ENCODE data around the gene UCN2. TPM values are rescaled to one million over a fixed set of nuclear protein-coding genes. Genes with fewer than 3 reads are reported as not detected.

Gene UCN2
- total RNA-seq, 4 donors from 2014 or later, result 2.6 to 5.3 (median 3.4) TPM

GRCh38 chr3:48573973-48574585 is 10.5 kb upstream of the UCN2 start:
- intact Hi-C loops (cut with DNase I), result no loop called here
- DNase-seq, result no peak
- 88 to 95% methylated on average over 3 to 6 of the region's 10 CpGs for WGBS, 2 donors
- H3K27ac ChIP-seq, result no peak overlapping the region
- H3K9me3 ChIP-seq, result no peaks in the 10 kb centered on the region
- peaks cover 0 to 5% (median 0%) of the 10 kb centered on the region in 3 donors for H3K4me1 ChIP-seq
- H3K27me3 ChIP-seq, result no peaks in the 10 kb centered on the region
- TF ChIP-seq POLR2A (IDR thresholded peaks at IDR 0.05), result no peak
- TF ChIP-seq, protein P1, sequence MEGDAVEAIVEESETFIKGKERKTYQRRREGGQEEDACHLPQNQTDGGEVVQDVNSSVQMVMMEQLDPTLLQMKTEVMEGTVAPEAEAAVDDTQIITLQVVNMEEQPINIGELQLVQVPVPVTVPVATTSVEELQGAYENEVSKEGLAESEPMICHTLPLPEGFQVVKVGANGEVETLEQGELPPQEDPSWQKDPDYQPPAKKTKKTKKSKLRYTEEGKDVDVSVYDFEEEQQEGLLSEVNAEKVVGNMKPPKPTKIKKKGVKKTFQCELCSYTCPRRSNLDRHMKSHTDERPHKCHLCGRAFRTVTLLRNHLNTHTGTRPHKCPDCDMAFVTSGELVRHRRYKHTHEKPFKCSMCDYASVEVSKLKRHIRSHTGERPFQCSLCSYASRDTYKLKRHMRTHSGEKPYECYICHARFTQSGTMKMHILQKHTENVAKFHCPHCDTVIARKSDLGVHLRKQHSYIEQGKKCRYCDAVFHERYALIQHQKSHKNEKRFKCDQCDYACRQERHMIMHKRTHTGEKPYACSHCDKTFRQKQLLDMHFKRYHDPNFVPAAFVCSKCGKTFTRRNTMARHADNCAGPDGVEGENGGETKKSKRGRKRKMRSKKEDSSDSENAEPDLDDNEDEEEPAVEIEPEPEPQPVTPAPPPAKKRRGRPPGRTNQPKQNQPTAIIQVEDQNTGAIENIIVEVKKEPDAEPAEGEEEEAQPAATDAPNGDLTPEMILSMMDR (IDR thresholded peaks at IDR 0.05), result no peak
- peaks cover 0 to 95% (median 0%) of the 10 kb centered on the region in 3 donors for H3K36me3 ChIP-seq
- no peak overlapping the region for H3K4me3 ChIP-seq

DNA sequence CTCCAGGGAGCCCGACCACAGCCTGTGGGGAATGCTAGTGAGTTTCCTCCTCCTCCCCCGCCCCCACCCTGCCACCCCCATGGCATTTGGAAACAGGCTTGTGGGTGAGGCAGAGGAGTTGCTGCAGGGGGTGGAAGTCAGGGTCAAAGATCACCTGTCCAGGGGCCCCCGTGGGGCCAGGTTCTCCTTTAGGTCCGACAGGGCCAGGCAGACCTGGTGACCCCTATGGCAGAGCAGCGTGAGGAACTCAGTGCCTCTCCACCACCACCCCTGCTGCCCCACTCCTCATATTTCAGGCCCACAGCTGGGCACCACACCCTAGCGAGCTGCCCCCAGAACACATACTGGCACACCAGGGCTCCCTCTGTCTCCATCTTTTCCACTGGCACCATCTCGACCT is 8.9 kb upstream of the UCN2 start:
- intact Hi-C loops (cut with DNase I), result no loop called here
- Histone ChIP-seq H3K4me1 (peaks cover 0 to under 1% (median 0%) of the 10 kb centered on the region in 3 donors), H3K36me3 (peaks cover 0 to 95% (median 0%) of the 10 kb centered on the region in 3 donors), H3K27ac (no peak overlapping the region), H3K27me3 (no peaks in the 10 kb centered on the region), H3K9me3 (no peaks in the 10 kb centered on the region), H3K4me3 (no peak overlapping the region)
- 86 to 93% methylated on average over 2 to 4 of the region's 7 CpGs for WGBS, 2 donors
- no peak for TF ChIP-seq POLR2A (IDR thresholded peaks at IDR 0.05)
- TF ChIP-seq, protein P1 (IDR thresholded peaks at IDR 0.05), result no peak
- DNase-seq, result no peak

DNA sequence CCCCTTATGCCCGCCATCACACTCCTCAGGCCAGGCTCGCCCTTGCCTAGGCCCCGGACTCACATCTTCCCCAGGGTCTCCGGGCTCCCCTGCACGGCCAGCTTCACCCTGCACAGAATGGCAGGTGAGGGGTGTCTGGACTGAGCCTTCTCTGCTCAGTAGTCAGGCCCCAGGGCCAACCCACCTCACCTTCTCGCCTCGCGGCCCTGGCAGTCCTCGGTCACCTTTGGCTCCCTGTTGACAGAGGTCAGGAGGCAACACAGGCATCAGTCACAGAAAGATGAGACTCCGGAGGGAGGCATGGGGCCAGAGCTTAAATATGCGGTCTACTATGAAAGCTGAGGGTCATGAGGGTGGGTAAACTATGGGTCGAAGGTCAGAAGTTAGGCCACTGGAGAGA is 8.4 kb upstream of the UCN2 start:
- WGBS, 2 donors, result 92 to 100% methylated on average over 1 to 9 of the region's 12 CpGs
- H3K27me3 ChIP-seq, result no peaks in the 10 kb centered on the region
- H3K4me1 ChIP-seq, result no peaks in the 10 kb centered on the region
- H3K36me3 ChIP-seq, result peaks cover 0 to 95% (median 0%) of the 10 kb centered on the region in 3 donors
- no peak overlapping the region for H3K27ac ChIP-seq
- DNase-seq, result no peak
- intact Hi-C loops (cut with DNase I), result no loop called here
- no peak overlapping the region for H3K4me3 ChIP-seq
- no peaks in the 10 kb centered on the region for H3K9me3 ChIP-seq
- no peak for TF ChIP-seq POLR2A (IDR thresholded peaks at IDR 0.05)
- TF ChIP-seq, protein P1 (IDR thresholded peaks at IDR 0.05), result no peak

- WGBS, 2 donors, result 82 to 84% methylated on average over 8 to 17 of the region's 18 CpGs
Observed at GRCh38 chr3:48569808-48570450, 6.3 kb upstream of the UCN2 start.

GRCh38 chr3:48569400-48569799 is 5.8 kb upstream of the UCN2 start:
- Histone ChIP-seq H3K4me1 (peaks cover 4 to 10% (median 4%) of the 10 kb centered on the region in 3 donors), H3K27ac (no peak overlapping the region), H3K36me3 (peaks cover 0 to 82% (median 0%) of the 10 kb centered on the region in 3 donors), H3K4me3 (no peak overlapping the region), H3K9me3 (no peaks in the 10 kb centered on the region), H3K27me3 (no peaks in the 10 kb centered on the region)
- no peak for DNase-seq
- TF ChIP-seq POLR2A (IDR thresholded peaks at IDR 0.05), result no peak
- TF ChIP-seq, protein P1 (IDR thresholded peaks at IDR 0.05), result no peak
- intact Hi-C loops (cut with DNase I), result no loop called here
- WGBS, 2 donors, result 68 to 88% methylated on average over 1 to 5 of the region's 10 CpGs

More at GRCh38 chr3:48569808-48570450, 6.3 kb upstream of the UCN2 start:
- no peak for DNase-seq
- Histone ChIP-seq H3K27me3 (no peaks in the 10 kb centered on the region), H3K36me3 (peaks cover 0 to 83% (median 0%) of the 10 kb centered on the region in 3 donors), H3K9me3 (no peaks in the 10 kb centered on the region), H3K4me3 (no peak overlapping the region), H3K27ac (no peak overlapping the region), H3K4me1 (peaks cover 4 to 9% (median 4%) of the 10 kb centered on the region in 3 donors)
- intact Hi-C loops (cut with DNase I), result no loop called here
- no peak for TF ChIP-seq POLR2A (IDR thresholded peaks at IDR 0.05)
- TF ChIP-seq, protein P1 (IDR thresholded peaks at IDR 0.05), result no peak
